ENCODE data around the gene CARHSP1. TPM values are rescaled to one million over a fixed set of nuclear protein-coding genes. Genes with fewer than 3 reads are reported as not detected.
"Not testable (repeated sequence)": the region's sequence is repeated elsewhere in the genome, so short reads cannot be mapped to it uniquely, and the experiment has no call there.

The CARHSP1 gene
- total RNA-seq, 1 experiment from 2014 or later: 148 TPM

DNA sequence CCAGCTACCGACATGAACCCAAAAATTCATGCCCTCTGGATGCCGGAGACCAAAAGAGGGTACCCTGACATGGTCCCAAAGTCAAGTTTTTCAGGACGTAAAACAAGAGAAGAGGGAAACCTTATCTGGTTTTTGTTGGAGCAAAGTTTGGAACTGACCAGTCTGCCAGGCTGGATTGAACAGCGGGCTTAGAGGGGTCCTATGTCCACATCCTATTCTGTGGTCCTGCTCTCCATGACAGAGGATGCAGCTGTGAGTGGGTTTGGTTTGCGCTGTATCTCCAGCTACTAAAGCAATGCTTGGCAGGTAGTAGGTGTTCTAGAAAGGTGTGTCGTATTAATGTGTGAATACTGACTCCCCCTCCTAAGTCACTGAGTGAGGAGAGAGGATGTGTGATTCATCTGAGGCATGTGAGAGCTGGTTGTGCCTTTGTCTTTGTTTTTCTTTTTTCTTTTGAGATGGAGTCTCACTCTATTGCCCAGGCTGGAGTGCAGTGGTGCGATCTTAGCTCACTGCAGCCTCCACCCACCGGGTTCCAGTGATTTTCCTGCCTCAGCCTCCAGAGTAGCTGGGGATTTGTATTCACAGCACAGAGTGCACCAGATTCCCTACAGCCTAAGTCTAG lies 40.2 kb downstream of the CARHSP1 start:
- DNase-seq (ENCODE audit: low spot score): no peak

DNA sequence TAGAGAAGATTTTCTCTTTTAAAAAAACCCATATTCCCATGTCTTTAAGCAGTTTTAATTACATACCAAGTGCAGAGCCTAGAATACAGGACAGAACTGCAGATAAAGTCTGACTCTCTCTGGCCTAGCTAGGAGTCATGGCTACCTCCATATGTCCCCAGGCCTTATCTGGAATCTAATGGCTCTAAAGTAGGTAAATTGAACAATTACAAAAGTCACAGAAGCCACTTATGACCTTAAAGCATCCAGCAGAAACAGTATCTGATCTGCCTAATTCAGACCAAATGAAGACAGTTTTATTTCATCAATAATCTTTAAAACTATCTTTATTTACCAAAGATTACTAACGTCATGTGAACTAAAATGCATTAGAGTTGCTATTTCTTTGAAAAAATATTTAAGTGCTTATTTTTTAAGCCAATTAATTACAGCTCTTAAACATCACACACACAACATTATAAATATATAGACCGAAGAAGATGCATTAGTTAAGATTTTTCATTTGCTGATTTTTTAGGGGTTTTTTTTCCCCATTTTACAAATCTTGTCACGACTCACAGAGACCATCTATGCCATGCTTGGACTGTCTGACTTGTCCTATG lies 42.4 kb downstream of the CARHSP1 start:
- no peak for DNase-seq (ENCODE audit: low spot score)

DNA sequence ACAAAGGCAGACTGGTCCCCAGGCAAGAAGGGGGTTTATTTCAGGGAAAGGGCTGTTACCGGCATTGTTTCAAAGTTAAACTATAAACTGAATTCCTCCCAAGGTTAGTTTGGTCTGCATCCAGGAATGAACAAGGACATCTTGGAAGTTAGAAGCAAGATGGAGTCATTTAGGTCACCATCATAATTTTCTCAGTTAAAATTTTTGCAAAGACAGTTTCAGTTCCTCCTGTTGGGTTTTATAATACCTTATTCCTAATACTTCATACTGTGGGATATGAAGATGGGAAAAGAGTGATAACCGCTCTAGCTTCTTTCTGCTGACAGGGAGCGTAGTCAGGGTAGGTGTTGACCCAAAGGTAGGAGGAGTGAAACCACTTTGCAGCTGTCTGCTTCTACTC lies 46.4 kb downstream of the CARHSP1 start:
- DNase-seq (ENCODE audit: low spot score): no peak

DNA sequence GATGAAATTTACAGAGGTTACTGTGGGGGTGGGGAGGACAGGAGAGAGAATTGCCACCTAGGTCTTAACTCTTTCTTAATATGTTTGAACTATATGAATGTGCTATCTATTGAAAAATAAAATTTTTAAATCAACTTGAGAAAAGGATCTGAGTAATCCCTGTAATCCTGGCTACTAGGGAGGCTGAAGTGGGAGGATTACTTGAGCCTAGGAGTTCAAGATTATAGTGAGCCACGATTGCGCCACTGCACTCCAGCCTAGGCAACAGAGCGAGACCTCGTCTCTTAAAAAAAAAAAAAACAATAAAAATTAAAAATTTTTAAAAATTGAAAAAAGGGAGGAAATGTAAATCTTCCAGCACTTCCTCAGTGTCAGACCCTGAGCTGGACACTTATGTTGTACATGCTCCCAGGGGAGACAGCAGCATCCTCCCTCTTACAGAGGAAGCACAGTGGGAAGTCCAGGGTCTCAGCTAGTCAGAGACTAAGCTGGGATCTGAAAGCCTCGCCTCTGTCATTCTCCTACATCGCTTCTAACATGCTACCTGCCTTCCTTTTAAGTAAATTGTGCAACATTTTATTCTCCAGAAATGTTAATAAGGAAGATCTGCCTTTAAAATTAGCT lies 49.3 kb downstream of the CARHSP1 start:
- no peak for DNase-seq (ENCODE audit: low spot score)

DNA sequence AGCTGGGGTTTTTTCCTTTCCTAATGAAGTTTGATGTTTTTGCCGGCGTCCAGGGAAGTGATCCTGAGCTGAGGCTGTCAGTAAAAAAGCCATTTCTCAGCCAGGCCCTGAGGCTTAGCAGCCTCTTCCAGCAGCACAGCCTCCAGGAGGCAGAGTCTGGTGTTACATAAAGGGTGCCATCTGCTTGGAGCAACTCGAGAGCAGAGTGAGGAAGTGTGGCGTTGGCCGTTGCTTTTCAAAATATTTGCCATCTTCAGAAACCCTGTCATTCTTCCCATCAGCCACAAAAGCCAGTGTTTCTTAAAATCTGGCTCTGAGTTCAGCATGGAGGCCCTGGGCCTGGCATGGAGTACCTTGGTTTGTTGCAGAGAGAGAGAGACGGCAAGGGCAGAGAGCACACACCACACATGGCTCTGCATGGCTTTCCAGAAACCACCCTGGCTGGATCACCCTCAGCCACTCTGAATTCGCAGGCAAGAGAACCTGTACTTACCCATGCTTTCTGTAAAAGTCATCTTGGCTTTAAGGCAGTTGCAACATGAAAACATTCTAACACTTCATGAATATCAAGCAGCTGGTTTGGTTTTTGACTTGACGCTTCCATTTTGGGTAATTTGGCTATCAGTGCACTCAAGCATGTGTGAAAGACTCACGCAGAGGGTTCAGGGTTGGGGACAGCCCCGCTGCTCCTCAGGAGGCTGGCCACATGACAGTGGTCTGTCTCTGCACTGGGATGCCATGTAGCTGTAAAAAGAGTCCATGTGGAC lies 50.1 kb downstream of the CARHSP1 start:
- DNase-seq (ENCODE audit: low spot score): no peak

DNA sequence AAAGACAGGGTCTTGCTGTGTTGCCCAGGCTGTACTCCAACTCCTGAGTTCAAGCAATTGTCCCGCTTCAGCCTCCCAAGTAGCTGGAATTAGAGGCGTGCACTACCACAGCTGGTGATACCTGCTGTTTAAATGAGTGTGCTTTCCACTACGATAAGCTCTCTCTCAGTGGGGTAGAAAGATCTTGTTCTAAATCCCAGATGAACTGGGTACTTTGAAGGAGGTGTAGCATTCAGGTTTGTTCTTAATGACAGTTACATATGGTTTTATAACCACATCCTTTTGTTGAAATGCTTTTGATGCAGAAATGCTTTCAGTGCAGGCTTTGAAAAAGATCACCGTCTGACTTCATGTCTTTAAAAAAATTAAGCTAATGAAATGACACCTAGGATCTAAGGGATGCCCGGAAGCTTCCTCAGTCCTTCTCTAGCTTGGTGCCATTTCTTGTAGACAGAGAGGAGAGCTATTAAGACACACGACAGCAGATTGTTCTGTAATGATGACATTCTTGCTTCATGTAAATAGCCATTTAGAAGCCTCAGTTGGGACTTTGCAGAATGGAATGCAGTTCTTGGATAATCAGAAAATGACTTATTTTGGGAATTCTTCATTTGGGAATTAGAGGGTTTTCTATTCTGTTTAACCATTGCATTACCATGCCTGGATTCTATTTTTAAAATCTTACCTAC lies 51.7 kb downstream of the CARHSP1 start:
- no peak for DNase-seq (ENCODE audit: low spot score)

DNA sequence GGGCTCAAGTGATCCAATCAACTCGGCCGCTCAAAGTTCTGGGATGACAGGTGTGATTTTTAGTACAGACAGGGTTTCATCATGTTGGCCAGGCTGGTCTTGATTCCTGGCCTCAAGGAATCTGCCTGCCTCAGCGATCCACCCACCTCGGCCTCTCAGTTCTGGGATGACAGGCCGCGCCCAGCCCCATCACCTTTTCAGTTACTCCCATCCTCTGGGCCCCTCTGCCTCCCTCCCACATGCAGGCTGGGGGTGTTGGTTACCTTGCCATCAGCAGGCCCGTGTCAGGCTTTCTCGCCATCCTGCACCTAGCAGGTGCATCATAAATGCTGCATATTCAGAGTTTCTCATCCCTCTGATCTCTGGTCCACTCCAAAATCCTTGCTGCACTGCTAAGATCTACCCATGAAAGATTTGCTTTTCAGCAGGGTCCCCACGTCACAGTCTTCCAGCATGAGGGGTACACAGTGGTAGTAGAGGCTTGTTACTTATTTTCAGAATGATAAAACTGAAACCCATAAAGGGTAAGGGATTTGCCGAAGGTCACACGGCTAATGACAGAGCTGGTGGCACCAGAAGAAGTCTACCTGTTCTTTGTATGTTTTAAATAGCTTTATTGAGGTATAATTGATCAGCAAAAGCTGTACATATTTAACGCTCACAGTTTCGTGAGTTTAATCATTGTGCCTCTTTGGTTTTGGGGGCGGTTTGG lies 54.6 kb downstream of the CARHSP1 start:
- no peak for DNase-seq (ENCODE audit: low spot score)

DNA sequence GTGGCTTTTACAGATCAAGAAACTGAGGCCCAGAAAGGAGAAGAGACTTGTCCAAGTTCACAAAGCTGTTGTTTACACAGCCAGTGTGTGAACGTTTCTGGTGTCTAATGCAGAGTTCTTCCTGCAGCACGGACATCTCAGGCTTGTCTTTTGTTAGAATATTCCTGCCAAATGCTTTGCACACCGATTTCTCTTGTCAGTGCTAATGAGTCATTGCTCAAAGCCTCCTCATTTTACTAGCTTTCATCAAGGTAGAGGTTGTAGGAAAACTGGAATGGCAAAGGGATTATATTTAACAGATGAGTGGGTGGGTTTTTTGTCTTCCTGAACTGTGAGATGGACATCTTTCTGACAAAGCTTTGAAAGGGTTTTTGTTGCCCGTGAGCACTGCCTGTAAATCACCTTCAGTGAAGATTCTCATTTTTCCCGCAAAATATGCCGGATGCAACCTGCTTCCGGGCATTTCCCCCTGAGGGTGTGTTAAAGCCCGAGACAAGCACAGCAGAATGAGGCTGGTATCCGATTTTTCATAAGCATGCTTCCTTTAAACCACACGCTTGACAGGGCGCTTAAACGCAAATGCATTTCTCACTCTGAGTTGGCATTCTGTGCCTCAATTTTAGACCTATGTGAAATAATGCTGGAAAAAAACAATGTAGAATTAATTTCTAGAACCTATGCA lies 56.5 kb downstream of the CARHSP1 start:
- DNase-seq (ENCODE audit: low spot score): no peak

DNA sequence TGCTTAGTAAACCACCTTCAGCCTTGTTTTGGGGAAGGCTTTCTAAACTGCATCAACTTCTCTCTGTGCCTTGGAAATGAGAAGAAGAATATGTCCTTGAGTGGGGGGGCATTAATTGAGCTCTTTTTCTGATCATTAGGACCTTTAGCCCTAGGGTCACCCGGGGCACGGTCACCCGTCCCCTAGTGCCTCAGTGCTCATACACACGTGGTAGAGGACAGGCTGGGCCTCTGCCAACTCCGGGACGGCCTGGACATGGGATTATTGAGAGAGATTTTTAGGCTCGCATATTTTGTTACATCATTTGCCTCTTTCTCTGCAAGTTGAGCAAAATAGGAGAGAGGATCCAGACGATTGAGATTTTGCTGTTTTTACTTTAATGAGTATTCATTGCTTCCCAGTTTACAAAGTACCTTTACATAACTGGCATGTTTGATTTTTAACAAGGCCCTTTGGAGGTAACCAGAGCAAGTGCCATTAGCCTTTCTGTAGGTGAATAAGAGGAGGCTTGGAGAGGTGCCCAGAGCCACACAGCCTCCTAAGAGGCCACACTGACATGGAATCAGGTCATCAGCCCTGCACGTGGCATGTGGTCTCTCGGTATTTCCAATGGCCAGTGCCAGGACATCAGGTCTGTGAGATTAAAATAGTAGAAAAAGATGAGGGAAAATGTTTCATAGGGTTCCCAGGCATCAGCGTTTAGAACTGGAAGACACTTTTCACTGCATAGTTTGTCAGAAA lies 60.0 kb downstream of the CARHSP1 start:
- DNase-seq (ENCODE audit: low spot score): no peak

DNA sequence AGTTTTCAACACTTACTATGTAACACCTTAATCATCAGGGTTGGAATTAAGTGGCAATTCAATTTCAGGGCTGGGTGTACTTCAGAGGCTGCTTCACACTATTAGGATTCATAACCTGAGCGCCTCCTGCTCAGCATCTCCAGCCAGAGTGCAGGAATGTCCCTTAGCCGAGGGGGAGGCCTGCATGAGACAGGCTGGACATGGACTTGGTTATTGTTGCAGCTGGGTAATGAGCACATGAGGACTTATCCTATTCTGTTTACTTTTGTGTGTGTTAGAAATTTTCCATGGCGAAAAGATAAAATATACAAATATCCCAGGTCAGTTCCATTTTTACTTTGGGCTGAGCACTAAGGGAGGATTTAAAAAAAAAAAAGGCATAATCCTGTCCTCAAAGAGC lies 60.8 kb downstream of the CARHSP1 start:
- DNase-seq (ENCODE audit: low spot score): no peak

DNA sequence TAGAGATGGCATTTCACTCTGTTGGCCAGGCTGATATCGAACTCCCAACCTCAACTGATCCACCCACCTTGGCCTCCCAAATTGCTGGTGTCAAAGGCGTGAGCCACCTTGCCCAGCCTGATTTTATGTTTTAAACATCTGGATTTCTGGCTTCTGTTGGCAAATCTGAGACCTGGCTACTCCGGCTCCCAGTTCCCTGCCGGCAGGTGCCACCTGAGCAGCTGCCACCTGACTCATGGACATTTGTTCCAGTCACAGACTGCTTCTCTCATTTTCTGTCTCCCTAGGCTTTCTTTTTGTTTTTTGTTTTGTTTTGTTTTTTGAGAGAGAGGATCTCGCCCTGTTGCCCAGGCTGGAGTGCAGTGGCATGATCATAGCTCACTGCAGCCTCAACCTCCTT lies 61.6 kb downstream of the CARHSP1 start:
- no peak for DNase-seq (ENCODE audit: low spot score)

DNA sequence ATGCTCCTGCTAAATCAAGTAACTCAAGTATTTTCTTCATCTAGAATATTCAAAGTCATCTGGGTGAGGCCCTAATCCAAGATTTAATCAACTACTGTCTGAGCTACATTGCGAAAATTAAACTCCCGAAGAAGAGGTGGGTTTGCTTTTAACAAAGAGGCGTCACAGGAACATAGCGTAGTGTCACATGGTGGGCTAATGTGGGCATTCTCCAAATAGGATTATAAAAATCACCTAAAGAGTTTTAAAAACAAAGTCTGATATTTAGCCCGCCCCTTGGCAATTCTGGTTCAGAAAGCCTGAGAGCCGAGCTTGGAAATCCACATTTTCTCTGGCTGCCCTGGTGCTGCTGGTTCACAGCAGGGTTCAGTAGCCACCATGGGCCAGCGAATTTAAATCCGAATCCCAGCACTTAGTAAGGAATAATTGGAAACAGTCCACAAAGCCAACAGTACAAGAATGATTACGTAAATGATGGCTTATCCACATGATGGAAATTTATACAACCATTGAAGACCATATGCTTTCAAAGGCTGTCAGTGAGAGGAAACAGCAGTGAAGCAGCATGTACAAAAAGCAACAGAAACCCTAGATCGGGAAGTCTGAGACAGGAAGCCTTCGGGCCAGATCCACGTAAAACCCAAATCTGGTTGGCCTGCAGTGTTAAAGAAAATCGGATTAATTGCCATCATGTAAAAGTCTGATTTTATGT lies 62.4 kb downstream of the CARHSP1 start:
- no peak for DNase-seq (ENCODE audit: low spot score)

DNA sequence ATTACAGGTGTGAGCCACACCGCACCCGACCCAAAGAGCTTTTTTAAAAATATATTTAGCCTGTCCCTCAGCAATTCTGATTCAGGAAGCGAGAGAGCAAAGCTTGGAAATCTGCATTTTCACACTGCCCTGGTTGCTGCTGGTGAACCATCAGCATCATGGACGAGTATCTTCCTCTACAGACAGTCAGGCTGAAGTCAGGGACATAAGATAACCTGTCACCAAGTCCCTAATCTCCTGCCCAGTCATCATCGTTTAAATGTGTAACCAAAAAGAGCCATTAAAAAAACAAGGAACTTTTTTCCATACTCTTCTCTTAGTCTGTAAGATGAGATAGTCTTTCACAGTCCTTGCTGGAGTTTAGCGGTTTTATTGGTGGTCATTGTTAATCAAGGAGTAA lies 64.5 kb downstream of the CARHSP1 start:
- no peak for DNase-seq (ENCODE audit: low spot score)

DNA sequence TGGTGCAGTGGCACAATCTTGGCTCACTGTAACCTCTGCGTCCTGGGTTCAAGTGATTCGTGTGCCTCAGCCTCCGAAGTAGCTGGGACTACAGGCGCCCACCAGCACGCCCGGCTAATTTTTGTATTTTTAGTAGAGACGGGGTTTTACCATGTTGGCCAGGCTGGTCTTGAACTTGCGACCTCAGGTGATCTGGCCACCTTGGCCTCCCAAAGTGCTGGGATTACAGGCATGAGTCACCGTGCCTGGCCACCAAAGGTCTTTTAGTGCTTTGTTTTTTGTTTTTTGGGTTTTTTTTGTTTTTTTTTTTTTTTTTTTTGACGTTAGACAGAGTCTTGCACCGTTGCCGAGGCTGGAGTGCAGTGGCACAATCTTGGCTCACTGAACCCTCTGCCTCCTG lies 65.1 kb downstream of the CARHSP1 start:
- not testable (repeated sequence) for DNase-seq (ENCODE audit: low spot score)

Other genes starting within 250 kb of the CARHSP1 start
- gene METTL22, start 247.3 kb downstream of the CARHSP1 start, total RNA-seq (2014; rRNA removed; shearing (Covaris generic)): 28.1 and 32.5 TPM in 2 replicates
- 0.05 and 0.36 TPM in 2 replicates for gene ABAT, start 194.4 kb downstream of the CARHSP1 start, total RNA-seq (2014; rRNA removed; shearing (Covaris generic))
- gene TMEM186, start 71.4 kb downstream of the CARHSP1 start, total RNA-seq (2014; rRNA removed; shearing (Covaris generic)): 5.9 and 8.0 TPM in 2 replicates
- gene PMM2, start 71.2 kb downstream of the CARHSP1 start, total RNA-seq (2014; rRNA removed; shearing (Covaris generic)): 34.7 and 43.8 TPM in 2 replicates
- not detected in 2 replicates for gene LITAFD, start 13.3 kb upstream of the CARHSP1 start, total RNA-seq (2014; rRNA removed; shearing (Covaris generic))
- 49.8 and 62.1 TPM in 2 replicates for gene USP7, start 94.9 kb upstream of the CARHSP1 start, total RNA-seq (2014; rRNA removed; shearing (Covaris generic))
- 66.3 and 79.6 TPM in 2 replicates for gene HAPSTR1, start 222.6 kb upstream of the CARHSP1 start, total RNA-seq (2014; rRNA removed; shearing (Covaris generic))

Measured in A172 (cell line).